HG03280 (cell line): ENCODE data around the gene AUTS2.
"Not testable (repeated sequence)": the region's sequence is repeated elsewhere in the genome, so short reads cannot be mapped to it uniquely, and the experiment has no call there.

ENCODE experiments used
- ATAC-seq: cut with Tn5 transposase; IDR thresholded peaks from one replicate; pipeline ENCODE4 v1.9.1; 2021; ENCODE audit warnings: mild to moderate bottlenecking, moderate library complexity; ENCODE audit not compliant: unreplicated experiment

AUTS2 gene

DNA sequence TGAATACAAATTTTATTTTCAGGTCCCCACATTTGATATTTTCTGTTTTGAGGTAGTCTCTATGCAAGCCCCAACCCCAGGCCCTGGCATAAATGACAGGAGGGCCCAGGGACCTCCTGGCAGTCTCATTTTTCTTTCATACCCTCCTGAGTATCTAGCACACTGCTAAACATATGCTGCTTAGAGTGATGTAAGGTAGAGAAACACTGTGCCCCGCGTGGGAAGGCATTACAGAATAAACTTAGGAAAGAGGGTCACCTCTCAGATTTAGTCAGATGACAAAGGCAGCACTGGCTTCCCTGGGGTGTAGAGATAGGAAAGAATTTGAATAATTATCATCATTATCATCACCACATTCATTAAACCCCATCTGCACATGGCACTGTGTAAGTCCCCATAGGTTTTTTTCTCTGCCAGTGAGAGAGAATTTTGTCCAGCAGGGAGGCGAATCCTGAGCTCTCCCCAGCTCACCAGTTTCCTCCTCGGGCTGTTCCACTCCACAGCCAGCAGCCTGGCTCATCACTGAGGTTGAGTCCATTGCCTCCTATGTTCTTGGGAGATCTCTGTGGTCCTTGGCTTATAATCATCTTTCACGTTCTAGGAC, 1026.3 kb downstream of the AUTS2 start:
- ATAC-seq, result no peak

DNA sequence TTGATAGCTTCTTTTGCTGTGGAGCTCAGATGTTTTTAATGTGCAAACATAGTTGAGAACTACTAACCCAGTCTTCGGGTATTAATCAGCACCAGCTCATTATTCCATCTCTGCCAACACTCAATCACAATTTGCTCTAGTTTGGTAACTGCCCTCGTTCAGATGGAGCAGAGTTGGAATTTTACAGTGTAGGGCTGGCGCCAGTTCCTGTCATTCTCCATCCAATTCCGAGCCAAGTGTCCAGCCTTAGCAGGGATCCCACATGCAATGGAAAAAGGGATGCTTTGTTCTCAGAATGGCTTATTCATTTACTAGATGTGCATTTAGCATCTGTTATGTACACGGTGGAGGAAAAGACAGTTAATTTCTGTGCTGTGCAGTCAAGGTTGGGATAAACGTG, 1029.2 kb downstream of the AUTS2 start:
- no peak for ATAC-seq

DNA sequence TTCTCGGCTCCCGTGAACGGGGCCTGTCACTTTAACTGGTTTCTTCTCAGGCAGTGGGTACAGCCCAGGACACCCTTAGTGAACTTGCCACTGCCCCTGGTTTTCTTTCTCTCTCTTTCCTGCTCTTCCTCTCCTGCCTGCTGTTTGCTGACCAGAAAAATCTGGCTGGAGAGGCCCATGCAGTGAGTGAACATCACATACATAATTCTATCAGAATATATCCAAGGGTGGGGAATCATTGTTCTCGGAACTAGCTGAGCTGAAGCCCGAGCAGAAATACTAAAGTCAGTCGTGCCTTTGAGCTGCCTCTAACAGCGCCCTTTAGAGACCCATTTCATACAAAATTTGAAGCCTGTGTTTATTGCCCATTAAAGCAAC, 1032.2 kb downstream of the AUTS2 start:
- ATAC-seq, result no peak

DNA sequence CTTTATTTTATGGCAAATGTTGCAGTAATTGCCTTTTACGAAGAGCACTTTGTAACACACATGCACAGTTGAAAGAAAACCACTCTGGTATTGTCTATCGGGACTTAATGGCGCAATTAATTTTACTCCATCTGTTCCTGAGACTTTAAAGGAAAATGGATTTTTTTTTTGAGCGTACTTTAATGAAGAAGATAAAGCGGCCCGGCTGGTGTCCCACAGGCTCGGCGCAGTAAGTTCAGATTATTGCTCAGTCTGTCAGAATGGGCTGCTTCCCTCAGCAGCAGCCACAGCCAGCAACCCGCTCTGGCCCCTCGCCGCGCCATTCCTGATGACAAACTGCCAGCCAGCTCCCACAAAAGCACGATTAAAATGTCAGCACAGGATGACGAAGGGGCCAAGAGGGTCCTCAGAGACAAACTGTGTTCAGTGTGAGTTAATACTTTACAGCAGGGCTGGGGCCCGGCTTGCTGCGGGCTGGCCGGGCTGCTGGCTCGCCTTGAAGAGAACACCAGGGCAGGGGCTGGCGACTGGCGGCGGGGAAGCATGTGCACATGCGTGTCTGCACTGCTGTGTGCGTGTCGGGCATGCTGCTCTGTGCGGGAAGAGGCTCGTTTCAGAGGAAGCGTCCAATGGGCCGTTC, 1032.7 kb downstream of the AUTS2 start:
- no peak for ATAC-seq

DNA sequence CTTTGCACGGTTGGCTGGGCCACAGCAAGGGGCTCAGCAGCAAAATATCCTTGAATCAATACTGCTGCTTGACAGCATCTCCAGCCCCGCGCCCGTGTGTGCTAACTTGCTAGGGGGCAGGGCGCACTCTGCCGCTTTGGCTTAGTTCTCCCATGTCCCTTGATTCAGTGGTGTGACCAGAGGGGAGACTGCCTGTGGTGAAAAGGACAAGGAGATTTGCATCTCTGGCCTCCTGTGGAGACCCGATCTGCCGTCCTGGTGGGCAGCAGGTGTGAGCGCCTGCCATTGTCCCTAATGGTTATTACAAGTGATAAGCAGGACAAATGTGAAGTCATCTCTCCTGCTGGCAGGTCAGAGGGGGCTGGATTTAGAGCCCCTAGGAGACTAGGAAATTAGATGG, 1033.4 kb downstream of the AUTS2 start:
- no peak for ATAC-seq

DNA sequence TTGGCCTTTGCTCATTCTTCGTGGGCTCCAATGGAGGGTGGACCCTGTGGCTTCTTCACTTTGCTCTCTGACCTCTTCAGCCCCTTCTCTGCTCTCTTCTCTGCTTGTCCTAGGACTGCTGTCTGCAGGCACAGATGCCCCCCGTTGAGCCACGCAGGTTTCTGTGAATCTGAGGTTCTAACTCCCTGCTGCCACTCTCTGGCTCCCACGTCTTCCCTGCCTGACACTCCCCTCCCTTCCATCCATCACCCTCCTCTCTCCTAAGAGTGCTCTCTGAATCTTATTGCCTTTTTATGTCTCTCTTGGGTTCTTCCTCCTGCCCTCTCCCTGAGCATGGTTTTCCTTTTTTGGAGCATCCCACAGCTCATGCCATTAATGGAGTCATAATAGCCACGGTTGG, 1034.1 kb downstream of the AUTS2 start:
- ATAC-seq, result no peak

DNA sequence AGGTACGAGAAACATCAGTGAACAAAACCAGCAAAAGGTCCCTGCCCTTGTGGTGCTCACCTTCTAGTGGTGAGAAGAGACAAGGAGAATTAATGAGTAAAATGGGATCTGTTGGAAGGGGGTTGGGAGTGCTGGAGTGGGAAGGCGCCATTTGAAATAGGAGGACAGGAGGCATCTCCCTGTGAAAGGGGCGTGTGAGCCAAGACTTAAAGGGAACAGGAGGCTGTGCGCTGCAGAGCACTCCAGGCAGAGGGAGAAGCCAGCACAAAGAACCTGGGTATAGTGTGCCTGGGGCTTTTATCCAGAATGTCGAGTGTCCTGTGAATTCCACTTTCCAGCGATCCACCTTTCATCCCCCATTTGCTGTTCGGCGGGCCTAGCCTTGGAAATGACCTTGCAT, 1035.8 kb downstream of the AUTS2 start:
- ATAC-seq, result no peak

DNA sequence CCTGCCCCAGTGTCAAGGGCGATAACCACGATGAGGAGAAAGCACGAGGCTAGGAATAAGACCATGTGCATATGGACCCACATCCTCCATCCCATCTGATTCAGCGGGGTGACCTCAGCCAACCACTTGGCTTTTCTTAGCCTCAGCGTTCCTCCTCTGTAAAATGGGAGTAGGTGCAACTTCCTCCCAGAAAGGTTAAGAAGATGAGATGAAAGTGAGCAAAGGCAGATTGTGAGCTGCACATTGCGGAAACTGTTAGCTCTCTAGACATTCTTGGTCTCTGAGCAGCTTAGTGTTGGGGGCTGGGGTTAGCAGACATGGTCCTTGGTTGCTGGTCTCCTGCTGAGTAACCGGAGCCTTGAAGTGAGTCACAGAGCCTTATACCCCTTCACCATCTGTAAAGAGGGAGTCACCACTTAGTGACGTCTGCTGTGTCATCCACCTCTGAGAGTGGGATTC, 1036.4 kb downstream of the AUTS2 start:
- ATAC-seq, result no peak

DNA sequence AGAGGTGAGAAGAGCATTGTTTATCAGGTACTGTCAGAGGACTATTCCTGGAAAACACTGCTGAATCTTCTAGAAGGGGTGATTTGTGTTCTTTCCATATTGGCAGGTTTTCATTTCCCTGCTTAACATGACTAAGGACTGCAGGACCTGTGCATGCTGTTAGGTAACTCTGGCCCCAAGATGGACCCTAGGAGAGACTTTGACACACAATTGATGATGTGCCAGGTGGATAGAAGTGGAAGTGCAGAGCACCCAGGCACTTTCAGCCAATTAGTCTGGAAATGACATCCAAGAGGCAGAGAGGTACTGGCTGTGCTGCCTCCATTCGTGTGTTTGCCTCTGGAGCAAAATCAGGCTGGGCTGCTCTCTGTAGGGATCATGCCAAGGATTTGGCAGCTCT, 1037.4 kb downstream of the AUTS2 start:
- no peak for ATAC-seq

DNA sequence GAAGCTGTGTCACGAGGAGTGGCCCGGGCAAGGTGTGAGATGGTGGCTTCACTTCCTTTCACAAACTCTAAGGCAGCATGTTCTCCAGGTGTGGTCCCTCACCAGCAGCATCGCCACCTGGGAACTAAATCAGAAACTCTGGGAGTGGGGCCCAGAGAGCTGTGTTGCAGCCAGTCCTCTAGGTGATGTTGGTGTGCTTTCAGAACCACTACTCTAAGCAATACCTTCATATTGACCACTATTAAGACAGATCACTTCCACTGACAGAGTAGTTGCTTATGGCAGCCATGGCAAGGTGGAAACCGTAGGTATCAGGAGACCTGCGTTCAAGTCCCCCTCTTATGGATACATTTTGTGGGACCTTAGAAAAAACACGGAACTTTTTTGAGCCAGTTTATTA, 1037.9 kb downstream of the AUTS2 start:
- ATAC-seq, result no peak

DNA sequence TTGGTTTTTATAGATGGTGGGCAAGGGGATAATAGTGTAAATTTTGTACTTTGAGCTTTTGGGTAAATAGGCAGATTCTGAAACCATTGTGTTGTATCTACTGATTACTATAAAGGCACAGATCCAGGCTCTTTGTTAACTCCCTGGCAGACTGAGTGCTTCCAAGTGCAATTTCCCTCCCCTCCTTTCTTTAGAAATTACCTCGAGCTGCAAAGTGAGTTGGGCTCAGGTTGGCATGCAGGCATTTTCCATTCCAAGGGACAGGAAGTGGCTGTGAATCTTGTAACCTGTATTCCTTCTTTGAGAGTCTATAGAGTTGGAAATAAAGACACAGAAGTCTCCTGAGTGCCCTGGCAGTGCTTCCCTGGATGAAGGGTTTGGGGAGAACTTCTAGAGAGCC, 1039.5 kb downstream of the AUTS2 start:
- ATAC-seq, result no peak

DNA sequence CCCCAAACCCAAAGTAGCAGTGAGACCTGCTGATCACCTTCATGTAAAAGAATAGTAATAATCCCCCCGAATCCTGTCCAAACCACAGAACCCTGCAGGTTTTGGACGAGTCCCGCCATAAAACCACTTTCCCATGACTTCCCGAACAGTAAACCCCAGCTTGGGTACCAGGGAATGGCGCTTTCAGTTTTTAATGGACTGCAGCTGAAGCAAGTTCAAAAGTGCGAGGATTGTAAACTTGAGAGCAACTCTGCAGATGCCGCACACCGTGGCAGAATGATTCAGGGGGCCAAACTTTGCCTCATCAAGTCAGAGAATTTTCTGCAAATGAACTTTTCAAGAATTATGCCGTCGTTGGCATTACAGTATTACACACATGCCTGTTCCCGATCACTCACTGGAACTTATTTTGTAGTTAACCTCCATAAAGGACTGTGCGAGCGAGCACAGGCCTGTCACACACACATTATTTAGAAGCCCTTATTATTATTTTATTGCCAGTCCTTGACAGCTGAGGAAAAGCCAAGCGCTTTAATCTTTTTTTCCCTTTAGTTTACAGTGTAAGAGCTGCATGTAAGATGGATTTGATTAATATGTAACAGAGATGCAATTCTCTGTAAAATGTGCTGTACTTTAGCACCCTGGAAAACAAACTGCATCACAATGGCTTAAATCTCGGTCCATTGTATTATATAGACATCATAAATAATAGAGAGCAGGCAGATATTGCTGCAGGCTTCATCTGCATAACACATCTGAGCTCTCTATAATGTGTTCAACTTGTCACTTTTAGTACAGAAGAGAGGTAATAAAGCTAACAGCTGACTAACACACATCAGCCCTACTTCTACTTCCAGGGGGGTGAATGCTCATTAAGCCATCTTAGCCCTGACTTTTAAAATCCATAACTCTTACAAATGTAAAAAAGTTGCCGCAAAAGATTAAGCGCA, 1040.2 kb downstream of the AUTS2 start:
- ATAC-seq, result no peak

DNA sequence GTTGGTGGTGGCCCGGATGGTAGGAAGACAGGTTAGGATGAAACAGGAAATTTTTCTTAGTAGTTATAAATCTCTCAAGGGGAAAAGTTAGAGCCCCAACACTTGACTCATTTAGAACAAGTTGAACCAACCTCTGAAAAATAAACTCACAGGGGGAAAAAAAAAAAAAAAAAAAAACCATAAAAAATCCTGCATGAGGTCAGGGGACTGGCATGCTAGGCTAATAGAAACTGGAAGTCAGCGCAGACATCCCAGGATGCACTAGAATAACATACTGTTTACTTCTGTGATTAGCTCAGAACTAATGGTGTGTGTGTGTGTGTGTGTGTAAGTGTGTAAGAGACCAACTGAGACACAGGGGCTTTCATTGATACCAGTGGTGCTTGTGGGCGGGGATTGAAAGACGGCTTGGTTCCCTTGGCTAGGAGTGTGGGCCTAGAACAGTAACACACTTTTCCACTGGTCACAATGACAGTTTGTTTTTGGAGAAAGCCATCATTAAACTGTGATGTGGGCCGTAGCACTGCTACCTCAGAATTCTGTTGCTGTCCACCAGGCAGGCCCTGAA, 1042.1 kb downstream of the AUTS2 start:
- no peak for ATAC-seq

DNA sequence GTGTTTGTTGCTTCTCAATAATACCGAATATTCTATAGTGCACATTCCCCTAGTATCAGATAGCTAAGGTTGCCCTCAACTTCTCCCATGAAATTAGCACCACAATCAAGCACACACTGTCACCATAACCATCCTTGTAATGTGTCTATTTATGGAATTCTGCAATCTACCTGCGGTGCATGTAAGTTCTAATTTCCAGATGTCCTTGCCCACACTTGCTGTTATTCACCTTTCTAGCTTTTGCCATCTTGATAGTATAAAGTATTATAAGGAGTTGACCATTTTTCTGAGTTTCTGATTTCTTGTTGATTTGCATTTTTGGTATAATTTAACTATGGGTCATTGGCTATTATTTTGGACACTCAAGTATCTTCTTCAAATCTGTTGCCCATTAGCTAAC, 1043.6 kb downstream of the AUTS2 start:
- no peak for ATAC-seq

DNA sequence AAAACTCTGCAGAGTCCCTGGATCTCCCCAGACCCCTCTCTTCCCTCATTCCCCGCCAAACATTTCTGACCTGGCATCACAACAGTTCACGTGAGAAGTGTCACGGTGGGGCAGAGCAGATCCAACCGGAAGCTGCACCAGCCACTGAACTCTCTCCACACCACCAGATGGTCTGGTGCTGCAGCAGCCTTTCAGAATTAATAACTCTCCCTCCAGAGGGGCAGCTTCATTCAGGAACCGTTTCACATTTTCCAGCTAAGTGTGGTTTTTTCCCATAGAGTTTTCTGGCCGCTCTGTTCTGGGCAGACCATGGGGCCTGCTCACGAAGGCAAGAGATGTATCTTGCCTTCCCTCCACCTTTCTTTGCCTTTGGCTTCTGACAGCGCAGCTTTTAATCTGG, 1047.0 kb downstream of the AUTS2 start:
- no peak for ATAC-seq

DNA sequence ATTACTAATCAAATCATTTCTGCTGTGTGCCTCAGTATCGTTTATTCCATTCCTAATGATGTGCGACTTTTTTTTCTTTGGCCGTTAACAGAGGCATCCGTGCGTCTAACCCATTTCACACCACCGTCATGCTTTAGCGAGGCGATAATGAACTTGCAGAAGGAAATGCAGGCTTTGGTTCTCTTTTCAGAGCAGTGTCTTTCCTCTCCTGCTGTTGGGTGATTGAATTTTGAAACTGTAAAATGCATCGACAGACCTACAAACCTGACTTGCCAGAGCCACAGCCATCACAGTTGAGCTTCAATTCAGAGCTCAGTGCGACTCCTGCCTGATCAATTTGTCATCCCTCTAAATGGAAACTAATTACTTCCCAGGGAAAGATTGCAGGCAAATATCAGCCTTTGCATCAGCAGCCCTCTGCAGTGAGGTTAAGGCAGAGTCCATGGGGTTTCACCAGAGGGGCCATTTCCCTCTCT, 1047.6 kb downstream of the AUTS2 start:
- ATAC-seq, result no peak

DNA sequence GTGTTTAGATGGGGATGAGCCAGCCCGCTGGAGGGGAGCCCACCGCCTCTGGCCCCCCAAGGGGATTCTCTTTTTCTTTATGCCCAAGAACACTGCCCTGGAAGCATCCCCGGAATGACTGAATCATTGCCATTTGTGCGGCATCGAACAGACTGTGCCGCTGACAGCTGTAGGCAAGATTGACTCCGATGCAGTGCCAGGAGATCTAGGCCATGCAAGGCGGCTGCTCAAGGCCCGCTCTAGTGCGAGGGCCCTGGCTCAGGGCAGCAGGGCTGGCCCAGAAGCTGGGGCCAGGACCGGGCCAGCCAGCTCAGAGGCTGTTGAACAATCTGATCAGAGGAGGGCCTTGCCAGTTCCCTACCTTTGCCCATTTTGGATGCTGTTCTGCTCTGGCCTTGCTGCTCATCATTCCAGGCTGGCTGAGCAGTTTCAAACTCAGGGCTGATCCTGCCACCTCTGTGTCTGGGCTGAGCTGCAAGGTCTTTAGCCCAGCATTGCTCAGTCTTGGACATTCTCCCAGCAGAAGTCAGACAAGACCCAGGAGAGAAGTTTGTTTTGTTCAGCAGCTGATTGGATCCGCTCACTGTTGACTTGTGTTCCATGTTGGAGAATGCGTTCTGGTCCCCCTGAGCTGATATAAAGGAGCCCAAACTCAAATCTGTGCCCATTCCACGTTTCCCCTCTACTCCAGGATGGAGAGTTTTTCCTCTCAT, 1048.4 kb downstream of the AUTS2 start:
- ATAC-seq, result no peak

DNA sequence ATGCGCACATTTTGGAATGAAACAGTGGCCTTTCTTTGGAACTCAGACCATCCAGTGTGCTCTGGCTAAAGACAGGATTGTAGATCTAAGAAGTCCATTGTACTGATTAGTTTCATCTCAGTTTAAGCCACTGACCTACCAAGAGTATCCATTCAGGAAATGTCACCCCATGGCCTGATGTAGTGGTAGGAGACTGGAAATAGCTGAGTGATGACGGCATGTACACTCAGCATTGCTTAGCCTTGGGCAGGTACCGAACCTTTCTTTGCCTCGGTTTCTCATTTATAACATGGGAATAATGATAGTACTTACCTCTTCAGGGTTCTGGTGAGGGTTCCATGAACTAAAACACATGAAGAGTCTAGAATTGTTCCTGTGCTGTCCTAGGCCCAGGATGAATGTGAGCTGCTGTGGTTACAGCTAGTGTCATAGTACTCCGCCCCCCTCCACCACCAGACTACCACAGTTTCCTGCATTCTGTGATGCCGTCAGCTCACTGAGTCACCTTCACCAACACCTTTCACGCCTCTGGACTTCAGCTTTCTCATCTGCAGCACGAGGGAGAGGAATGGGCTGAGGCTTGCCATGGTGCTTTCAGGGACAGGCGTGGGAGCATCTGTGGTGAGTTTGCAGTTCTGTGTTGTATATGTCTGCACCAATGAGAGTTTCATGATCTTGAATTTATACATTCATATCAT, 1049.7 kb downstream of the AUTS2 start:
- peak; percentile 74 for ATAC-seq

DNA sequence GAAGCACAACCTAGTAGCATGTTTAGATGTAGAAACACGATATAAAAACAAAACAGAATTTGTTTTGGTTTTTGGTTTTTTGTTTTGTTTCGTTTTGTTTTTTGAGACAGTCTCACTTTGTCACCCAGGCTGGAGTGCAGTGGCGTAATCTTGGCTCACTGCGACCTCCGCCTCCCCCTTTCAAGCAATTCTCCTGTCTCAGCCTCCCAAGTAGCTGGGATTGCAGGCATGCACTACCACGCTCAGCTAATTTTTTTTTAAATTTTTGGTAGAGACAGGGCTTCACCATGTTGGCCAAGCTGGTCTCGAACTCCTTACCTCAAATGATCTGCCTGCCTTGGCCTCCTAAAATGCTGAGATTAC, 1050.2 kb downstream of the AUTS2 start:
- ATAC-seq, result not testable (repeated sequence)

DNA sequence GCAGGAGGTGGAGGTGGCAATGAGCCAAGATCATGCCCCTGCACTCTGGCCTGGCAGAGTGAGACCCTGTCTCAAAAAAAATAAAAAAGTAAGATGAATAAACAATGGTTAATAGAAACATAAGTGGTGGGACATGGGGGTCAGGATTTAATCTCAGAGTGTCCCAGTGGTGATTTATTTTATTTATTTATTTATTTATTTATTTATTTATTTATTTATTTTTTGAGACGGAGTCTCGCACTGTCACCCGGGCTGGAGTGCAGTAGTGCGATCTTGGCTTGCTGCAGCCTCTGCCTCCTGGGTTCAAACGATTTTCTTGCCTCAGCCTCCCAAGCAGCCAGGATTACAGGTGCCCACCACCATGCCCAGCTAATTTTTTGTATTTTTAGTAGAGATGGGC, 1051.0 kb downstream of the AUTS2 start:
- ATAC-seq, result no peak
